A549 (cell line): ENCODE measurements around the gene GALNTL6.

Experiments
- POLR2A ChIP-seq: IDR thresholded peaks from 2 replicates; pipeline ENCODE4 v1.6.1; 2012; ENCODE audit warnings: mild to moderate bottlenecking, low read length
- TF ChIP-seq, protein P1 (sequence below): IDR thresholded peaks from 2 replicates; pipeline ENCODE4 v1.6.1; 2012

DNA sequence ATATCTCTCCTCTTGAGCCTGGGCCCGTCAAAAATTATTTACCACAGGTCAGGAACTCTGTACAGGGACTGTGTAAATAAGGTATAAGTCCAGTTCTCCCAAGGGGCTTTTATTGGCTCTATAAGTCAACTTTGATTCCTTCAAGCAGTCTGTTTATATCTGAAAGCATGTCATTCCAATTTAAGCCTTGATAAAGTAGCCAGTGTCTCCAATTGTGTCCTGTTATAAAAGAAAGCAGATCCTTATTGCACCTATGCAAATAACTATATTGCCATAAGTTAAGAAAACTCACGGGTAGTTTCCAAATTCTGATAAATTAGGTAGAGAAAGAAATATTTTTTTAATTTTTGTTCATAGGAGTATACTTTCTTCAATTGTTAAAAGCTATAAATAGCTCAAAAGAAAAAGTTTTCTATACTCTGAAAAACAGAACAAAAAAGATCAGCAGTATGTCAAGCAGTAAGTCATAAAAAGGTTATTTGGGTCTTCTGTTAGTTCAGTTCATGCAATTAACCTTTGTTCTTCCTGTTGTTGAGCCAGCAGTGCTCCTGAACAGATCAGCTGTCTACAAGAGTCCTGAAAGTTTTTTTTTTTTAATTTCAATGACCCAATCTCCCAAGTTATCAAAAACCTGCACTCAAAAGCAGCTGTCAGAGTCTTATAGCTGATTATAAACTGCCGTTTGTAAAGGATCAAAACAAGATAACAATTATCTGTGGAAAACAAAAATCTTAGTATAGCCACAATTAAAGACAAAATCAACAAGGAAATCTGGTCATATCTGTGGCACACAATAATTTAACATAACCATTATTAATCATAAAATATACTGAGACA is 1177.0 kb downstream of the GALNTL6 start:
- TF ChIP-seq, protein P1, sequence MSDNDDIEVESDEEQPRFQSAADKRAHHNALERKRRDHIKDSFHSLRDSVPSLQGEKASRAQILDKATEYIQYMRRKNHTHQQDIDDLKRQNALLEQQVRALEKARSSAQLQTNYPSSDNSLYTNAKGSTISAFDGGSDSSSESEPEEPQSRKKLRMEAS: no peak
- TF ChIP-seq POLR2A: no peak
